Endothelial cell of umbilical vein (primary cell): Measurements from ENCODE around the gene C16orf86.

Experiments used
- CTCF ChIP-seq, 2 donors: IDR thresholded peaks; 1 replicate in 1 of 2; 2 replicates in 1 of 2; pipeline ENCODE4 v1.5.1; 2011; ENCODE audit warnings: low read length in 2 of 2, mild to moderate bottlenecking in 2 of 2, moderate library complexity in 2 of 2, control low read depth in 1 of 2, inconsistent platforms in 1 of 2, low read depth in 1 of 2; ENCODE audit not compliant: insufficient read depth in 1 of 2; ENCODE audit errors: extremely low read depth in 1 of 2
- EZH2 ChIP-seq: IDR thresholded peaks from 2 replicates; pipeline ENCODE4 v1.6.1; 2012; ENCODE audit warnings: borderline replicate concordance, low read depth, mild to moderate bottlenecking, moderate library complexity, low read length, inconsistent platforms; ENCODE audit not compliant: severe bottlenecking
- FOS ChIP-seq: IDR thresholded peaks from 2 replicates; pipeline ENCODE4 v1.6.1; 2011; ENCODE audit warnings: mild to moderate bottlenecking, low read length, moderate library complexity, borderline replicate concordance; ENCODE audit not compliant: insufficient read depth
- GATA2 ChIP-seq: IDR thresholded peaks from 2 replicates; pipeline ENCODE4 v1.7.0; 2011; ENCODE audit warnings: low read depth, mild to moderate bottlenecking, moderate library complexity, mixed read lengths, low read length; ENCODE audit not compliant: insufficient read length, insufficient read depth
- JUN ChIP-seq: IDR thresholded peaks from 2 replicates; pipeline ENCODE4 v1.6.1; 2011; ENCODE audit warnings: borderline replicate concordance, low read depth; ENCODE audit not compliant: insufficient read length, insufficient read depth
- MAX ChIP-seq: IDR thresholded peaks from 2 replicates; pipeline ENCODE4 v1.6.1; 2011; ENCODE audit not compliant: insufficient read depth, insufficient read length
- MYC ChIP-seq: IDR thresholded peaks from one replicate; pipeline ENCODE4 v1.6.1; 2011; ENCODE audit warnings: mild to moderate bottlenecking, low read depth, low read length
- POLR2A ChIP-seq: IDR thresholded peaks from 2 replicates; pipeline ENCODE4 v1.6.1; 2012; ENCODE audit warnings: low read depth, mild to moderate bottlenecking, control low read depth, low read length
- POLR2AphosphoS5 ChIP-seq: IDR thresholded peaks from 2 replicates; pipeline ENCODE4 v1.6.1; 2012; ENCODE audit warnings: low read depth, mild to moderate bottlenecking, control low read depth, low read length, moderate library complexity; ENCODE audit not compliant: insufficient read depth

- TF ChIP-seq CTCF (IDR thresholded peaks at IDR 0.05; ENCODE audit: extremely low read depth in 1 of 2, insufficient read depth in 1 of 2, low read depth in 1 of 2, low read length in 2 of 2) = no peak
- no peak for TF ChIP-seq POLR2A
- no peak for TF ChIP-seq EZH2
- TF ChIP-seq GATA2 = no peak
- no peak for TF ChIP-seq MYC
- TF ChIP-seq JUN = no peak
- no peak for TF ChIP-seq POLR2AphosphoS5
- TF ChIP-seq MAX = no peak
- TF ChIP-seq FOS = no peak
These were observed 18.9 kb downstream of the C16orf86 start for GRCh38 chr16:67685388-67686112.
